ENCODE measurements around the gene ZCRB1. TPM values are rescaled to one million over a fixed set of nuclear protein-coding genes. Genes with fewer than 3 reads are reported as not detected.

The ZCRB1 gene
- total and polyA plus RNA-seq, 2 donors from 2014 or later, result 45.6 to 87.5 TPM

DNA sequence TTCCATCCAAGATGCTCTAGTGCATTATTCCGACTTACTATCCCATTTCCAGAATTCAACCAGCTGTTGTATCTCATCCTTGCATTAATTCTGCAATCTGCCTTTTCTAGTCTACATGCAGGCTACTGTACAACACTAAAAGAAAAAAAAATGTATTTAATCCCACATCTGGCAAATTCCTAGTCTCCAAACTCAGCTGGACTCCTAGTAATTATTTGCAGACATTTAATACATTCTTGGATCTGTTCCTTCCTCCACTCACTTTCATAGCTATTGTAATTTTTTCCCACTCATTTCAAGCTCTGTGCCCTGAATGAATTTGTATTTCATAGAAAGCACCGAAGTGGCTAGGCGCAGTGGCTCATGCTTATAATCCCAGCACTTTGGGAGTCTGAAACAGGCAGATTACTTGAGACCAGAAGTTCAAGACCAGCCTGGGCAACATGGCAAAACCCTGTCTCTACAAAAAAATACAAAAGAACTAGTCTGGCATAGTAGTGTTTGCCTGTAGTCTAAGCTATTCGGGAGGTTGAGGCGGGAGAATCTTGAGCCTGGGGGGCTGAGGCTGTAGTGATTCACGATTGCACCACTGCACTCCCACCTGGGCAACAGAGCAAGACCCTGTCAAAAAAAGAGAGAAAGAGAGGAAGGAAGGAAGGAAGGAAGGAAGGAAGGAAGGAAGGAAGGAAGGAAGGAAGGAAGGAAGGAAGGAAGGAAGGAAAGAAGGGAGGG, 48.3 kb downstream of the ZCRB1 start:
- Histone ChIP-seq H3K27ac (ENCODE audit: low read depth in 2 of 2, low read length in 2 of 2) (no peak overlapping the region), H3K9me3 (ENCODE audit: control insufficient read depth in 2 of 3, insufficient read depth in 1 of 3, low read length in 3 of 3) (no peaks in the 10 kb centered on the region), H3K27me3 (ENCODE audit: control insufficient read depth, insufficient read depth, low read length) (no peaks in the 10 kb centered on the region), H3K36me3 (ENCODE audit: control insufficient read depth in 2 of 3, insufficient read depth in 3 of 3, low read length in 3 of 3) (no peaks in the 10 kb centered on the region), H3K4me3 (ENCODE audit: low read length in 3 of 3) (no peak overlapping the region), H3K9ac (ENCODE audit: low read length in 3 of 3) (no peak overlapping the region), H3K4me1 (ENCODE audit: control insufficient read depth in 2 of 3, insufficient read depth in 2 of 3, low read depth in 1 of 3, low read length in 3 of 3) (no peaks in the 10 kb centered on the region)
- FAIRE-seq (no peak), DNase-seq (peak in 1 of 5 donors; percentile 11)
- intact Hi-C loops (cut with DNase I), result no loop called here
- TF ChIP-seq, protein P1, sequence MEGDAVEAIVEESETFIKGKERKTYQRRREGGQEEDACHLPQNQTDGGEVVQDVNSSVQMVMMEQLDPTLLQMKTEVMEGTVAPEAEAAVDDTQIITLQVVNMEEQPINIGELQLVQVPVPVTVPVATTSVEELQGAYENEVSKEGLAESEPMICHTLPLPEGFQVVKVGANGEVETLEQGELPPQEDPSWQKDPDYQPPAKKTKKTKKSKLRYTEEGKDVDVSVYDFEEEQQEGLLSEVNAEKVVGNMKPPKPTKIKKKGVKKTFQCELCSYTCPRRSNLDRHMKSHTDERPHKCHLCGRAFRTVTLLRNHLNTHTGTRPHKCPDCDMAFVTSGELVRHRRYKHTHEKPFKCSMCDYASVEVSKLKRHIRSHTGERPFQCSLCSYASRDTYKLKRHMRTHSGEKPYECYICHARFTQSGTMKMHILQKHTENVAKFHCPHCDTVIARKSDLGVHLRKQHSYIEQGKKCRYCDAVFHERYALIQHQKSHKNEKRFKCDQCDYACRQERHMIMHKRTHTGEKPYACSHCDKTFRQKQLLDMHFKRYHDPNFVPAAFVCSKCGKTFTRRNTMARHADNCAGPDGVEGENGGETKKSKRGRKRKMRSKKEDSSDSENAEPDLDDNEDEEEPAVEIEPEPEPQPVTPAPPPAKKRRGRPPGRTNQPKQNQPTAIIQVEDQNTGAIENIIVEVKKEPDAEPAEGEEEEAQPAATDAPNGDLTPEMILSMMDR (IDR thresholded peaks at IDR 0.05; ENCODE audit: borderline replicate concordance, extremely low read depth, insufficient read depth), result no peak

- DNase-seq (no peak), FAIRE-seq (no peak)
- Histone ChIP-seq H3K4me1 (ENCODE audit: control insufficient read depth in 2 of 3, insufficient read depth in 2 of 3, low read depth in 1 of 3, low read length in 3 of 3) (no peaks in the 10 kb centered on the region), H3K27ac (ENCODE audit: low read depth in 2 of 2, low read length in 2 of 2) (no peak overlapping the region), H3K27me3 (ENCODE audit: control insufficient read depth, insufficient read depth, low read length) (no peaks in the 10 kb centered on the region), H3K9me3 (ENCODE audit: control insufficient read depth in 2 of 3, insufficient read depth in 1 of 3, low read length in 3 of 3) (no peaks in the 10 kb centered on the region), H3K9ac (ENCODE audit: low read length in 3 of 3) (no peak overlapping the region), H3K36me3 (ENCODE audit: control insufficient read depth in 2 of 3, insufficient read depth in 3 of 3, low read length in 3 of 3) (no peaks in the 10 kb centered on the region), H3K4me3 (ENCODE audit: low read length in 3 of 3) (no peak overlapping the region)
- TF ChIP-seq, protein P1 (IDR thresholded peaks at IDR 0.05; ENCODE audit: borderline replicate concordance, extremely low read depth, insufficient read depth), result no peak
- intact Hi-C loops (cut with DNase I), result no loop called here
Observed at GRCh38 chr12:42275499-42275898, 50.4 kb downstream of the ZCRB1 start.

- no peak for FAIRE-seq
- intact Hi-C loops (cut with DNase I), result no loop called here
- Histone ChIP-seq H3K9me3 (ENCODE audit: control insufficient read depth in 2 of 3, insufficient read depth in 1 of 3, low read length in 3 of 3) (no peaks in the 10 kb centered on the region), H3K4me1 (ENCODE audit: control insufficient read depth in 2 of 3, insufficient read depth in 2 of 3, low read depth in 1 of 3, low read length in 3 of 3) (no peaks in the 10 kb centered on the region), H3K27ac (ENCODE audit: low read depth in 2 of 2, low read length in 2 of 2) (no peak overlapping the region), H3K9ac (ENCODE audit: low read length in 3 of 3) (no peak overlapping the region), H3K36me3 (ENCODE audit: control insufficient read depth in 2 of 3, insufficient read depth in 3 of 3, low read length in 3 of 3) (no peaks in the 10 kb centered on the region), H3K27me3 (ENCODE audit: control insufficient read depth, insufficient read depth, low read length) (no peaks in the 10 kb centered on the region), H3K4me3 (ENCODE audit: low read length in 3 of 3) (no peak overlapping the region)
- TF ChIP-seq, protein P1 (IDR thresholded peaks at IDR 0.05; ENCODE audit: borderline replicate concordance, extremely low read depth, insufficient read depth), result no peak
- no peak for DNase-seq
Observed at GRCh38 chr12:42273706-42274105, 52.2 kb downstream of the ZCRB1 start.
